CD4-positive, alpha-beta T cell treated with Interleukin-2 at 100 ng/mL for 4 hours (primary cell): ENCODE measurements around the gene E2F2.

Source experiments
- DNase-seq: peaks from one replicate; pipeline ENCODE4 v3.0.0-alpha.2; 2020; ENCODE audit warnings: low spot score

The E2F2 gene

GRCh38 chr1:23562137-23562876 lies 31.3 kb upstream of the E2F2 start:
- no peak for DNase-seq

GRCh38 chr1:23561813-23562100 lies 30.7 kb upstream of the E2F2 start:
- no peak for DNase-seq

GRCh38 chr1:23561076-23561812 lies 30.2 kb upstream of the E2F2 start:
- DNase-seq = no peak

- DNase-seq = no peak
Measured at GRCh38 chr1:23559985-23560741, 29.1 kb upstream of the E2F2 start.

- DNase-seq = peak; percentile 87
Measured at GRCh38 chr1:23559136-23559984, 28.3 kb upstream of the E2F2 start, which contains the start of gene ID3. TSS of gene ID3 (minus strand) at chr1:23559501. CDS start at chr1:23559426, 75 bp downstream.

GRCh38 chr1:23558872-23559135 lies 27.8 kb upstream of the E2F2 start:
- no peak for DNase-seq

- no peak for DNase-seq
Measured at GRCh38 chr1:23558140-23558871, 27.3 kb upstream of the E2F2 start.

- DNase-seq = no peak
Measured at GRCh38 chr1:23557471-23558124, 26.6 kb upstream of the E2F2 start.

- no peak for DNase-seq
Measured at GRCh38 chr1:23556635-23557470, 25.8 kb upstream of the E2F2 start.

- no peak for DNase-seq
Measured at GRCh38 chr1:23555986-23556634, 25.1 kb upstream of the E2F2 start.

GRCh38 chr1:23555270-23555985 lies 24.4 kb upstream of the E2F2 start:
- no peak for DNase-seq

GRCh38 chr1:23554481-23555269 lies 23.6 kb upstream of the E2F2 start:
- peak; percentile 85 for DNase-seq

GRCh38 chr1:23554127-23554480 lies 23.1 kb upstream of the E2F2 start:
- DNase-seq = no peak

GRCh38 chr1:23553231-23554126 lies 22.4 kb upstream of the E2F2 start:
- DNase-seq = no peak

GRCh38 chr1:23551849-23552248 lies 20.8 kb upstream of the E2F2 start:
- DNase-seq = no peak

GRCh38 chr1:23548704-23549143 lies 17.7 kb upstream of the E2F2 start:
- no peak for DNase-seq
